GM10248 (cell line): Measurements from ENCODE around the gene GPR4.

Experiments used
- CTCF ChIA-PET: fragments of 300-600 bp; sonication (Branson Sonifier 250); formaldehyde crosslinking; extraction: SDS; loops from one replicate; lab custom pipeline; 2021; ENCODE audit warnings: antibody characterized with exemption; lab: Yijun Ruan, JAX
- POLR2A ChIA-PET: fragments of 350-650 bp; sonication (Branson Sonifier 250); formaldehyde crosslinking; extraction: SDS; loops from one replicate; lab custom pipeline; 2020; ENCODE audit warnings: antibody characterized with exemption; lab: Yijun Ruan, JAX
- DNase-seq: peaks from one replicate; pipeline ENCODE4 v3.0.0; 2012; ENCODE audit errors: extremely low spot score
- CTCF ChIP-seq: IDR thresholded peaks from 2 replicates; pipeline ENCODE4 v1.5.1; 2012; ENCODE audit warnings: mild to moderate bottlenecking, low read depth; ENCODE audit errors: extremely low read depth, missing control alignments, control extremely low read depth

Gene GPR4

GRCh38 chr19:45547965-45548609 lies 53.9 kb downstream of the GPR4 start:
- ChIA-PET POLR2A (no interaction called here), CTCF (interaction anchor here (1.5 to 4.5 kb wide), 5 partner anchors 10 to 94 kb away, joined by 5 to 34 read pairs (median 8); no protein-coding TSS in a partner anchor)
- no peak for TF ChIP-seq CTCF
- DNase-seq: no peak

DNA sequence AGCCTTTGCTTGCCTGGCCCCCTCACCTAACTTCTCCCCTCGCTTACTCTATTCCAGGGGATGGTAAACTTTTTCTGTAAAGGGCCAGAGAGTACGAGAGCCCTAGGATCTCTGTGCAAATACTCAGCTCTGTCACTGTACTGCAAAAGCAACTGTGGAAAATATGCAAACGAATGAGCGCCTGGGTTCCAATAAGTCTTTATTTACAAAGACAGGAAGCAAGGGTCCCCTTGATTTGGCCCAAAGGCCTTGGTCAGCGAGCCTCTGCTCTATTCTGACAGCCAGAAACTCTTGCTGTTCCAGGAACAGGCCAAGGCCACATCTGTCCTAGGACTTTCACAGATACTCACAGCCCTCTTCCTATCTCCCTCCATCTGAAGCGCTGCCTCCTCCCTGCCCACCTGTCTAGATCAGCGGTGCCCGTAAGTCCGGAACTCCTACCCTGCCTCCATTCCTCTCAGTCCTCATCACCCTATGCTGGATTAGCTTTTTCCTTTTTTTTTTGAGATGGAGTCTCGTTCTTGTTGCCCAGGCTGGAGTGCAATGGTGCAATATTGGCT lies 54.7 kb downstream of the GPR4 start:
- no peak for DNase-seq
- TF ChIP-seq CTCF: no peak
- POLR2A ChIA-PET: interaction anchor here (0.6 kb wide), 2 partner anchors 12 to 83 kb away, joined by 3 to 7 read pairs; no protein-coding TSS in a partner anchor
- CTCF ChIA-PET: interaction anchor here (1.5 to 4.5 kb wide), 5 partner anchors 10 to 95 kb away, joined by 5 to 34 read pairs (median 8); no protein-coding TSS in a partner anchor

GRCh38 chr19:45542234-45542668 lies 59.8 kb downstream of the GPR4 start:
- ChIA-PET CTCF (interaction anchor here (1.0 to 2.3 kb wide), 6 partner anchors 11 to 102 kb away, joined by 4 to 11 read pairs (median 4); no protein-coding TSS in a partner anchor), POLR2A (no interaction called here)
- no peak for TF ChIP-seq CTCF
- DNase-seq: no peak
